Dermis microvascular lymphatic vessel endothelial cell (primary cell): Measurements from ENCODE around the gene SCLY. TPM values are rescaled to one million over a fixed set of nuclear protein-coding genes. Genes with fewer than 3 reads are reported as not detected.
"Not testable (repeated sequence)": the region's sequence is repeated elsewhere in the genome, so short reads cannot be mapped to it uniquely, and the experiment has no call there.

Experiments used
- DNase-seq, 2 donors: peaks; one replicate each; pipeline versions ENCODE4 v3.0.0 to v3.0.0-alpha.2; 2010; ENCODE audit warnings: low read depth in 2 of 2
- total RNA-seq: library from RNA; depleted of rRNA; stranded (reverse); fragments of >200 nt; gene quantifications from 2 replicates; pipeline ENCODE4 v1.2.1, GENCODE V29; 2014

SCLY gene, protein sequence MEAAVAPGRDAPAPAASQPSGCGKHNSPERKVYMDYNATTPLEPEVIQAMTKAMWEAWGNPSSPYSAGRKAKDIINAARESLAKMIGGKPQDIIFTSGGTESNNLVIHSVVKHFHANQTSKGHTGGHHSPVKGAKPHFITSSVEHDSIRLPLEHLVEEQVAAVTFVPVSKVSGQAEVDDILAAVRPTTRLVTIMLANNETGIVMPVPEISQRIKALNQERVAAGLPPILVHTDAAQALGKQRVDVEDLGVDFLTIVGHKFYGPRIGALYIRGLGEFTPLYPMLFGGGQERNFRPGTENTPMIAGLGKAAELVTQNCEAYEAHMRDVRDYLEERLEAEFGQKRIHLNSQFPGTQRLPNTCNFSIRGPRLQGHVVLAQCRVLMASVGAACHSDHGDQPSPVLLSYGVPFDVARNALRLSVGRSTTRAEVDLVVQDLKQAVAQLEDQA
- total RNA-seq, result 12.1 and 16.0 TPM in 2 replicates

DNA sequence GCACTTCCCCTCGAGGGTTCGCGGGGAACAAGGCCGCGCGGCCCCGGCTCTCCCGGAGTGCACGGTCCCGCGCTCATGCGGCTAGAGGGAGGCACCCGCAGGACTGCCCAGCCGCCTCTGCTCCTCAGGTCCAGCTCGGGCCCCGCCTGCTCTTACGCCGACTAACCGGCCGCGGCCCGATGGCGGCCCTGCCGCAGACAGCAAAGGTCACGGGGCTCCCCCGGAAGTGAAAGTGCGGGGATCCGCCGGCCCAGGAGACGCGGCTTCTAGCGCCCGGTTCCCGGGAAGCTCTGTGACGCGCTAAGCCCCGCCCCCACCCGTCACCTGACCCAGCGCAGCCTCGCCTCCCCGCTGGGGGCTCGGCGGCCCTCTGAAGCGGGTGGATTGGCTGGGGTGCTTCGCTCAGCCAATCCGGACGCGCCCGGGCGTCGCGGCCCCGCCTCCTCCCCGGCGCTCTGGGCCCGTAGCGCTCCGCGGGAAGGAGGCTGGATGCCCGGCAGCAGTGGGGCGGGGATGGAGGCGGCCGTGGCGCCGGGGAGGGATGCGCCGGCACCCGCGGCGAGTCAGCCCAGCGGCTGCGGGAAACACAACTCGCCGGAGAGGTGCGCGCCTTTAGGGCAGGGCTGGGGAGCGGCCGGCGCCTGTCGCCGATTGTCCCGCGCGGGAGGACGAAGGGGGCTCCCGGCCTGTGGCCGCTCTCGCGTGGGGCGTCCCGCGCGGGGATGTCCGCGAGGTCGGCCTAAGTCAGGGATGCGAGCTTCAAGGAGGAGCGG lies at the start of gene SCLY:
Gene SCLY, plus strand, starts transcription at position 460 of the 773 bp plus-strand sequence. Its CDS starts 54 bp downstream, at position 514.
- peak; percentile 88 to 98 for DNase-seq

DNA sequence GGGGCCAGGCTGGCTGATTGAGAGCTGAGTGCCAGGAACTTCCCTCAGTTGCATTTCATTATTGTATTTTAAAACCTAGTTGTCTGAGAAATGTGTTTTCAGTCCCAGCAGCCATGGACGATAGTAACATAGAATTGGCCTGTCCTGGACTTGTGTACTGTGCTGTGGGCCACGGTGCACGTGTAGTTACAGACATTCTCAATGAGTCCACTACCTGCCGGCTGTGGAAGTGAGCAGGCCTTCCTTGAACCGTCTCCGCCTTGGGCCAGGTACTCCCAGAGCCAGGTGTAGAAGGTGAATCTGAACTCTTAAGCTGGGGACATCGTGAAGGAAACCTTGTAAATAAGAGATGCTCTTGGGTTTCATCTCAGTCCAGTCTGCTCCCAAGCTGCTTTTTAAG lies 47.0 kb upstream of the SCLY start:
- no peak for DNase-seq

DNA sequence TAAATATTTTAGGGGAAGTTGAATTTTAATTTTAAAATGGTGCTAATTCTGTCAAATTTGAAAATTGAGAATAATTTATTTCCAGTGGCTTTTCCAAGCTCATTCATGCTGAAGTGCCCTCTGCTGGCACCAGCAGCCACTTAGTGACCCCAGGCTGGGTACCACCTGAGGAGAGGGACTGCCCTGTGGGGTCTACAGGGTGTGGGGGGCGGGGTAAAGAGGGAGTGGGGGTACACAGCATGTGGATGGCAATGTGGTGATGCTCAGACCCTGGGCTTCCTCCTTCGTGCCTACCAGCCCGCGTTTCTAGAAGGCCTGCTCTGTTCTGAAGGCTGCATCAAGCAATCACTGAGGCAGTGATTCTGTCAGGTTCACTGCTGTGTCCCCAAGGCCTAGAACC lies 45.1 kb upstream of the SCLY start:
- DNase-seq, result no peak

DNA sequence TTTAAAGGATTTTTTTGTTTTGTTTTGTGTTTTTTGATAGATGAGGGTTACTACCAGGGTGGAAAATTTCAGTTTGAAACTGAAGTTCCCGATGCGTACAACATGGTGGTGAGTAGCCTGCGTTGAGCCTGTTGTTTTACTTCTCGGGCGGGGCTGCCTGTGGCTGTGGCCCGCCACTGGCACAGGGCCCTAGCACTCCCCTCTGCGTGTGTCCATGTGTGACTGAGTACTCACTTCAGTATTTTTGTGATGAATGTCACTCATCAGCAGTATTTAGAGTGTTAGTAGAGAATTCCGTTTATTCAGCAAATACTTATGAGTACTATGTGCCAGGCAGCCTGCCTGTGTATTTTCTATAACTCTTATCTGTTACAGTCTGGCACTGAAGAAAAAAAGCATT lies 44.3 kb upstream of the SCLY start:
- no peak for DNase-seq

DNA sequence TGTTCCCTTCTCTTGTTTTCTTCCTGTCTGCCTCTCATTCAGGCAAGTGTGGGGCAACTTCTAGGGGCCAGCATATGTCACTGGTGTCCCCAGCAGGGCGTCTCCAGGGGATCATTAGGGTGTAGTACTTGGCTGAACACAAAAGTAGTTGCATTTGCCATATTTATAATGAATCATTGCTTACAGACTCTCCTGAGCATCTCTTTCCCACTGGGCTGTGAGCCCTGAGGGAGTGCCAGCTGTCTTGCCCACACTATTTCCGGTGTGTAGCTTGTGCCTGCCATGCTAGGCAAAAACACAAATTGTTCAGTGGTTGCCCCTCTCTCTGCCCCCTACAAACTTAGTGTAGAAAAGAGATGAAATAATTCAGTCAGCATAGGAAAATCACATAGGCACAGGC lies 40.8 kb upstream of the SCLY start:
- DNase-seq, result no peak

DNA sequence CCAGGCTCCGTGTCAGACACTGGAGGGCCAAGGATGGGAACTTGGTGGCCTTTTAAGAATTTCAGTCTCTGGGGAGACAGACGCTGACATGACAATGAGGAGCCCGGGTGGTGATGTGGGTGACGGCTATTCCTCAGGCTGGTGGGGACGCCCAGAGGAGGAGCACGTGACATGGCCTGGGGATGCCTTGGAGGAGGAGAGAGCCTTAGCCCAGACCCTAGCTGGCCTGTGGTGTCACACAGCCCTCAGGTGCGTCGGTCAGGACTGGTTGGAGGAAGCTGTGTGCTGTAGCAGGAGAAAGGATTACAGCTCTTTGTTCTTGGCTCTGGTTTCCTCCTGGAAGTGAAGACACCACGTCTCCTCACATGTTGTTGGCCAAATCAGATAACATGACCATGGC lies 40.0 kb upstream of the SCLY start:
- no peak for DNase-seq

DNA sequence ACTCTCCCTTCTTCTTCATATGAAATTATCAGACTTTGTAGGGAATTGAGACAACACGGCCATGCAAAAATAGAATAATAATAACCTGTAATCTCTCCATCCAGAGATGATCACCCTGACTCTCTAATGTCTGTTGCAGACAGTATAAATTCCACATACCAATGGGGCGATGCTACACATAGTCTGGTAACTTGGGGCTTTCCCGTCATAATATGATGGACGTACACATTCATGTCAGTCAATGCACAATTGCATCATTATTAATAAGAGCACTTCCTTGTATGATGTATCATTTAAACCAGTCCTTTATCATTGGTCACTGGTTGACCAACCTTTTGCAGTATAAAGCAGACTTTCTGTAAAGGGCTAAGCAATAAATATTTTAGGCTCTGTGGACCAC lies 39.5 kb upstream of the SCLY start:
- no peak for DNase-seq

DNA sequence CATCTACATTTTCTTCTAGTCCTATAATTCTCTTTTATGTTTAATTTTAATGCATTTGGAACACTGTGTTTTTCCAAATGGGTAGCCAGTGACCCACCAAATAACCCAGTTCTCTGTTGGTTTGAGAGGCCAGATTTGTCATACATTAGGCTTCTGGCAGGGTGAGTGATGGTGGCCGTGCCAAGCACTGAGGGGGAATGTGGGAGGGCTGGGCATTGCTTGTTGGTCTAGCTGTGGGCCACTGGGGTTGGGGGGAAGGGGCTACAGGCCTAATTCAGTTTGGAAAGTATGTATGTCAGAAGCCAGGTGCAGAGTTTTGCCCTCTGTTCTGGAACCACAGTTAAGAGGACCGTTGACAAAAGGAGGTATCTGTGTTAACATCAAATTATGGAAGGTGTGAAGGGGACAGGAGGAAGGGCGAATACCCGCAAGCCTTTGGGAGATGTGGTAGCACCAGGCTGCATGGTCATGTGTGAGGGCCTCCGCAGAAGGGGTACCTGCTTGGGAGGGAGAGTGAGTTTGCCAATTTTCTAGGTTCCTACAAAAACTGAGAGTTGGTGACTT lies 38.1 kb upstream of the SCLY start:
- no peak for DNase-seq

DNA sequence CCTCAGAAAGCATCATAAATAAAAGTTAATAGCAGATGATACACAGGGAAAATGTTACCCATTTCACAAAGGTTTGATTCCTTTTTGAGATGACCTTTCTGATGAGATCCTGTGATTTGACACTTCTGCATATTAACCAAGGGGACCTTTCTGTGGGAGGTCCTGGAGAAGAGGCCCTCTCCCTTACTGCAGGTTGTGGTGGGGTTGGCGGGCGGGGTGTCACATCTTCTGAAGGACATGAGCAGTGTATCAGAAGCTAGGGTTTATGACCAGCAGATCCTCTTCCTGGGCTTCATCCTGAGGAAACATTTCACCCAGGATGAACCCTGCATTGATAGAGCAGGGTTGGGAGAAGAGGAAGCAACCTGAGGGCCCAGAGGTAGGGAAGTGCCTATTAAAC lies 37.2 kb upstream of the SCLY start:
- no peak for DNase-seq

DNA sequence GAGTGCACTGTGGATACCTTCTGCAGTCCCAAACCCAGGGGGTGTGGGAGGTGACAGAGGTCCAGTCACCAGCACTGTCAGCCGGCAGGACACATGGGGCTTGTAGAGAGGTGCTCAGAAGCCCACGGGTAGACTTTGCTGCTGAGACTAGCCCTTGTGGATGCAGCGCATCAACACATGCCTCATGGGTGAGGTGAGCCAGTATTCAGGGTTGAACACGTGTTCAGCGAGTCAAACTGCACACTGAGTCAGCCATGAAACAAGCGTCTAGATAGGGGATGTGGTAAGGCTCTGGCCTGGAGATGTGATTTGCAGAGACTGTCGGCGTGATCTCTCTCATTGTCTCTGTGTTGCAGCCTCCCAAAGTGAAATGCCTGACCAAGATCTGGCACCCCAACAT lies 35.8 kb upstream of the SCLY start:
- no peak for DNase-seq

DNA sequence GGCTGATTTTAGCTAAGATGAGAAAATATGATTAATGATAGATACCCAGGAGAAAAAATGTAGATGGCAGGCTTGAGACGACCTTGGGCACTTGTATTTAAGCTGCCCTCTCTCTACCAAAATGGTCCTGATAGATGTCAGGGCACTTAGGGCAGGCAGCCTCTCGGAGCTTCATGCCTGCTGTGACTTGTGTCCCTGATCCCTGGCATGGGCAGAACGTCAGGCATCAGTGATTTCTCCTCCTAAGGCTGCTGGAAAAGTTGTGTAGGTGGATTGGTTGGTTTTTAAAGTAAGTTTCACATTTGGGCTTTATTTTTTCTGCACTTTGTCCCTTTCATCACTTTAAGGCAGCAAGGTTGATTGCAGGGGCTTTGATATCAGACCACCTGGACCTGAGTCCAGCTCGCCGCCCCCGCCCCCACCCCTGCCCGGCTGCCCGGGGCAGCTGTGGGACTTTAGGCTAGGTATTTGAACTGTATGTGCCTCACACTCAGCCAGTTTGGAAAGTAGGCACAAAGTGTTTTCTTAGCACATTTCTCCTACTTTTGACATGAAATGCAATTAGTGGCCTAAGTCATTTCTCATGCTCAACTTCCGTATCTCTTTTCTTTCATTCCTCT lies 35.0 kb upstream of the SCLY start:
- no peak for DNase-seq

DNA sequence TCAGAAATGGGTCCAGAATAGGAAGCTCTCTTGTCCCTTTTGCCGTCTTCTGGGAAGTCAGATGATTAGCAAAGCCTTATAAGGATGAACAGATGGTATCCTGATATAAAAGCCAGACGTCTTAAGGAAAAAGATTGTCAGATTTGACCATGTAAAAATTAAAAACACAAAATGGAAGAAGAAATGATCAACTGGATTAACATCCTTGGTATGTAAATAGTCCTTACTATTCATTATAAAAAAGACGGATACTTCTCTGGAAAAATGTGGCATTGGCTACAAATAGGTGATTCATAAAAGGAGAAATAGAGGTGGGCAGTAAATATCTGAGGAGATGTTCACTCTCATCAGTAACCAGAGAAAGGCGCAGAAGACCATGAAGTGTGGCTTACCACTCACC lies 33.7 kb upstream of the SCLY start:
- no peak for DNase-seq

DNA sequence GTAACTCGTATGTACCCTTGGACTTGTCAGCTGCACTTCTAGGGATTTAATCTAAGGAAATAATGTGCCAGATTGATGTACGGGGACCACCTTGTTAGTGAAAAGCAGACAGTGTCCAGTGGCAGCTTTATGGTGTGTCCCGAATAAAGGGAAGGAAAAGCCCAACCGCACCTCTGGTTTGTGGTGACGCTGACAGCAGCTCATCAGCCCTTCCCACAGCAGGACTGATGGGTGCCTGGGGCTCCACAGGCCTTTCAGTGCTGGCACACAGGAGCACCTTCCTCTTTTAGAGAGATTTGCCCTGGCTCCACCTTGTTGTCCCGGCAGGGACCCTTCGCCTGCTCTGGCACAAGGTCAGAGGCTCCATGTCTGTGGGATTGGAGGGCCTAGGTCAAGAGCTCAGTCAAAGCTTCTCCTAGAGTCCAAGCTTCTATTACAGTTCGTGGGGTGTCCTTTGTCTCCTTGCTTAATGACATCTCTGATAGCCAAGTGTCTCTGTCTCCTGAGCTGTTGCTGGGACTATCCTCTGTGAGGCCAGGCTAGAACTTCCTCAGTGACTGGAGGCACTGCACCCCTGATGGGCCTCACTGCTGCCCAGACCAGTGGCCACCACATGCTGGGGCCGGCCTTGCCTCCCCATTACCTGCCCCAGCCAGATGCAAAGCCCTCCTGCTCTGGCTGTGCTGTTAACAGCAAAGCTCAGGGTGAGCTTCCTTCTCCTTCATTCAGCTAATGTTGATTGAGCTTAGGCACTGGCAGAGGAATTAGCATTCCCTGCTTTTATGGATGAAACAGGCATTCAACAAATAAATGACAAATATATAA lies 33.0 kb upstream of the SCLY start:
- no peak for DNase-seq

DNA sequence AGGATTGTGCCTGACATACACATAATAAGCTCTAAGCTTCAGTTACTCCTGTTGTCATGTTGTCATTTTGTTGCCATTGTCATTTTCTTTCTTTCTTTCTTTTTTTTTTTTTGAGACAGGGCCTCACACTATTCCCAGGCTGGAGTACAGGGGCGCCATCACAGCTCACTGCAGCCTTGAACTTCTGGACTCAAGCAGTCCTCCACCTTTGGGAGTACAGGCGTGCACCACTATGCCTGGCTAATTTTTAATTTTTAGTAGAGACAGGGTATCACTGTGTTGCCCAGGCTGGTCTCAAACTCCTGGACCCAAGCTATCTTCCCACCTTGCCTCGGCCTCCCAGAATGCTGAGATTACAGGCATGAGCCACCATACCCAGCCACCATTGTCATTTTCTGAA lies 30.9 kb upstream of the SCLY start:
- DNase-seq, result no peak

DNA sequence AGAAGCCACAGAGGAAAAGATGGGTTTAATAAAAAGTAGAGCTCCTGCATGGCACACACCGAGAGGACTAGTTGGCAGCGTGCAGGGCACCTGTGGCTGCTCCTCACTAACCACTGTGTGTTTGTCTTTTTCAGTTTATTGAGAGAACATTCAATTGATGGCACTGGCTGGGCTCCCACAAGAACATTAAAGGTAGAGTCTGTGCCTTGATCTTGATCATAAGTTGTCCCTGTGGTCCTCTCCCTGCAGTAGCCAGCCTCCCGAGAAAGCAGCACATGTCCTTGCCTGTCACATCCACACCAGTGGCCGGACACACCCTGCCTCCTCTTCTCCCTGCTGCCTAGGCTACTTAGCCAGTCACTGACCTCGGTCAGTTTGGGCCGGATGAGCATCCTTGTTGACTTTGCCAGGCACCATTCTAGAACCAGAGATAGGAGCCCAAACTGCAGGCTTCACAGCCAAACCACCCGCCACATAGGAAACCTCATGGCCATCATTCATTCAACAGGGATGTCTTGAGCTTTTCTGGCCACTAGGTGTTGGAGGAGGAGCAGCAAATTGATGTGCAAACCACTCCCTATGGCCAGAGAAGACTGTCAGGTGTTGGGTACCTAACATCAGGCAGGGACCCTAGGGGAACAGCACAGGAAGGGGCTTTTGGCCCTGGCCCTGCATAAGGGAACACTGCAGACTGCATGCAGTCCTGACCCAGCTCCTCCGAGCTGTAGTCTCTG lies 30.2 kb upstream of the SCLY start:
- DNase-seq, result no peak

DNA sequence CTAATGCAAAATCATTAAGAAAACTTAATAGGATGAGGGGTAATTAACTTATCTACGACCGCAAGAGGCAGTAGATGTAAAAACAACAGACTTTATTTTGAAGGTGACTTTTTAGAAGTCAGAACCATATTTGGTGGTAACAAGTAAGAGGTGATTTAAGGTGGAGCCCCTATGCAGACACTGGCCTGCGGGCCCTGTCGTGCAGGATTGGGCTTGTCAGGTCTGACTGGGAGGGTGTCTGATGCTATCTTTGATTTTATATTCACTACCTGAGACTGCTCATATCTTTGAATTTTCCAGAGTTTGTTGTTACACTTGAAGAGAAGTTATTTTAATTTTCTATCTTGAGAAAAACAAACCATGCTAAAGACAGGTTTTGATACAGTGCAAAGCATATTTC lies 29.1 kb upstream of the SCLY start:
- DNase-seq, result no peak

DNA sequence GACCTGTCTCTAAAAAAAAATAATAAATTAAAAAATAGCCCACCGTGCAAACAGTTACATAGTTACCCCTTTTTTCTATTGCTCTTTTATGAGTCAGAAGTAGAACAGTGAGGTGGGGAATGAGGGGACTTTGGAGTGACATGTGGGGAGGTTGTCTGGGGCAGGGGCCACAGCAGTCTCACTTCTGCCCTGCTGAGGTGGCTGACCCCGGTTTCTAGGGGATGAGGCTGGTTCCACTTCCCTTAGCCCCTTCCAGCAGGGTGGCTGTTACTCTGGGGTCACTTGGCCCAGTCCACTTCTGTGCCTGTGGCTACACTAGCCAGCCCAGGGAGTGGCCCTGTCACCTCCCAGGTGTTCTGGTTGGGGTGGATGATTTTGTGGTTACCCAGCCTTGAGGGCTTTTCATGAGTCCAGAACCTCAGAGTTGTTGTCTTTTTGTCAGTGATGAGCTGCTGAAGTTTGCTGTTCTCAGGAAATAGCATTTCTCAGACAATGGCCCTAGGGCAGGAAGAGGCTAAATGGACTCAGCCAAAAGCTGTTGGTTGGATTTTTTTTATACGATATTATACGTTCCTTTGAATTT lies 28.0 kb upstream of the SCLY start:
- peak in 1 of 2 donors; percentile 7 for DNase-seq

DNA sequence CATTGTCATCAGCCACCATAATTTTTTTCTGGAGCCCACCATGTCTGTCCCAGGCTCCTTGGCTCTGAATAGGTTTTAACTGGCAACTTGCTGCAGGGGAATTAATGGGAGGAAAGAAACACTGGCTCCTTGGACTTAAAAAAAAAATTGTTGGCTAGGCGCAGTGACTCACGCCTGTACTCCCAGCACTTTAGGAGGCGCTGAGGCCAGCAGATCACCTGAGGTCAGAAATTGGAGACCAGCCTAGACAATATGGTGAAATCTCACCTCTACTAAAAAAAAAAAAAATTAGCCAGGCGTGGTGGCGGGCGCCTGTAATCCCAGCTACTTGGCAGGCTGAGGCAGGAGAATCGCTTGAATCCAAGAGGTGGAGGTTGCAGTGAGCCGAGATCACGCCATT lies 26.8 kb upstream of the SCLY start:
- not testable (repeated sequence) for DNase-seq

DNA sequence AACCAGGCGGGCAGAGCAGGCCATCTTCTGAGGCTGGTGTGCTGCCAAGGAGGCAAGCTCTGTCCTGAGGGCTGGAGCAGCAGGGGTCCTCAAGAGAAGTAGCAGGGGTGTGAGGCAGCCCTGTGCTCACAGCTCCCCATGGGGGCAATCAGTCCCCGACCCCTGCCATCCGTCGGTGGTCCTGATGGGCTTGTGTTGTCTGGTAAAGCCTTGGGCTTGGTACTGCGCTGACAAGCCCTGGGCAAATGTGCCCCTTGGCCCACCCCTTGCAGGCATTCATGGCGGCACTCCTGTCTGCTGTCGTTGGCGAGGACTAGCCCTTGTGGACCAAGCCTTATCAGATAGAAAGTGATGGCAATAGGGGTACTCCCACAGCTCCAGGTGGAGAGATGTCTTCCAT lies 22.6 kb upstream of the SCLY start:
- no peak for DNase-seq

DNA sequence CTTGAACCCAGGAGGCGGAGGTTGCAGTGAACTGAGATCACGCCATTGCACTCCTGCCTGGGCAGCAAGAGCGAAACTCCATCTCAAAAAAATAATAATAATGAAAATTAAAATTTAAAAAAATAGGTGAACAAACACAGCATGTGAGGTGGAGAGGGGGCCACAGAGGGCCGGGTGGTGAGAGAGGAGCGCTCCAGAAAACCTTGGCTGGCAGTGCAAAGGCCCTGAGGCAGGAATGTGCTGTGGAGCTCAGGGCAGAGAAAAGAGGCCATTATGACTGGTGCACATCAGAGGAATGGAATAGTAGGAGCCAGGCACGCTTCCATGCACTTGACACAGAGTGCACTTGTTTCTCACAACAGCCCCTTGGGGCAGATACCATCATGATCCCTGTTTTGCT lies 21.6 kb upstream of the SCLY start:
- DNase-seq, result no peak
